Keratinocyte (primary cell): ENCODE results near the gene LPCAT2. TPM values are rescaled to one million over a fixed set of nuclear protein-coding genes. Genes with fewer than 3 reads are reported as not detected.

ENCODE experiments used
- DNase-seq: peaks from one replicate; pipeline ENCODE4 v3.0.0-alpha.2; 2011; ENCODE audit warnings: low read depth, missing footprints, low spot score
- FAIRE-seq: peaks from 2 replicates; lab custom pipeline; 2011; peaks lifted over from hg19 to GRCh38; lab: Jason Lieb, UNC
- H2AFZ ChIP-seq: 2 replicates; pipeline ENCODE4 v1.6.0; 2012; ENCODE audit warnings: low read length, control low read depth, inconsistent platforms; ENCODE audit not compliant: control insufficient read depth
- H3K27ac ChIP-seq: 2 replicates; pipeline ENCODE4 v1.5.1; 2011; ENCODE audit warnings: low read length; ENCODE audit not compliant: control insufficient read depth, insufficient read depth
- H3K27me3 ChIP-seq: 3 replicates; pipeline ENCODE4 v1.6.0; 2011; ENCODE audit warnings: low read length; ENCODE audit not compliant: control insufficient read depth, insufficient read depth; ENCODE audit errors: extremely low read depth
- H3K36me3 ChIP-seq, 2 experiments: 2 replicates in 1 of 2; 3 replicates in 1 of 2; pipeline ENCODE4 v1.5.1; 2011; ENCODE audit warnings: low read length in 2 of 2, mild to moderate bottlenecking in 1 of 2; ENCODE audit not compliant: control insufficient read depth in 2 of 2, insufficient read depth in 2 of 2; ENCODE audit errors: extremely low read depth in 1 of 2
- H3K4me1 ChIP-seq: 3 replicates; pipeline ENCODE4 v1.5.1; 2011; ENCODE audit warnings: low read length; ENCODE audit not compliant: control insufficient read depth, insufficient read depth; ENCODE audit errors: extremely low read depth
- H3K4me2 ChIP-seq: 3 replicates; pipeline ENCODE4 v1.6.0; 2011; ENCODE audit warnings: low read depth, low read length; ENCODE audit not compliant: control insufficient read depth, insufficient read depth; ENCODE audit errors: extremely low read depth
- H3K4me3 ChIP-seq, 3 experiments: fragments of 200-600 bp in 1 of 3; sonication (generic) in 1 of 3; 2 replicates in 2 of 3; 3 replicates in 1 of 3; pipeline ENCODE4 v1.5.1; 2011 to 2016; ENCODE audit warnings: low read length in 3 of 3, mild to moderate bottlenecking in 3 of 3, control low read depth in 2 of 3, inconsistent platforms in 1 of 3, low read depth in 1 of 3, mixed read lengths in 1 of 3, mixed run types in 1 of 3, moderate library complexity in 1 of 3; ENCODE audit not compliant: control insufficient read depth in 2 of 3, insufficient read depth in 2 of 3; ENCODE audit errors: extremely low read depth in 1 of 3
- H3K79me2 ChIP-seq: 2 replicates; pipeline ENCODE4 v1.6.0; 2012; ENCODE audit warnings: low read length; ENCODE audit not compliant: control insufficient read depth, insufficient read depth
- H3K9ac ChIP-seq: 3 replicates; pipeline ENCODE4 v1.6.0; 2011; ENCODE audit warnings: low read length; ENCODE audit not compliant: control insufficient read depth, insufficient read depth; ENCODE audit errors: extremely low read depth
- H3K9me1 ChIP-seq: 3 replicates; pipeline ENCODE4 v1.6.0; 2011; ENCODE audit warnings: low read length; ENCODE audit not compliant: control insufficient read depth, insufficient read depth; ENCODE audit errors: extremely low read depth
- H3K9me3 ChIP-seq: 2 replicates; pipeline ENCODE4 v1.5.1; 2012; ENCODE audit warnings: low read depth, low read length; ENCODE audit not compliant: control insufficient read depth
- H4K20me1 ChIP-seq: 3 replicates; pipeline ENCODE4 v1.6.0; 2011; ENCODE audit warnings: low read length; ENCODE audit not compliant: control insufficient read depth, insufficient read depth; ENCODE audit errors: extremely low read depth
- EZH2 ChIP-seq: IDR thresholded peaks from one replicate; pipeline ENCODE4 v1.6.1; 2012; ENCODE audit warnings: inconsistent platforms, mild to moderate bottlenecking, low read length, moderate library complexity
- dilution Hi-C: fragments of 300-500 bp; cut with MboI; formaldehyde crosslinking; loops from one replicate; pipeline ENCODE4 v1.7.0; 2020; ENCODE audit warnings: low sequenced_read_pairs; ENCODE audit not compliant: extremely low pct_ligation_motif_present
- polyA plus RNA-seq, 5 experiments: library from polyadenylated mRNA; depleted of rRNA in 3 of 5; stranded (reverse) in 3 of 5; stranded (forward) in 1 of 5; unstranded in 1 of 5; fragments of >200 nt; gene quantifications; 1 replicate in 1 of 5; 2 replicates in 3 of 5; 3 replicates in 1 of 5; pipeline versions ENCODE4 v1.2.1 to v1.2.3, GENCODE V29; 2011 to 2012; ENCODE audit warnings: missing spikeins in 2 of 5, low read depth in 1 of 5, low replicate concordance in 1 of 5
- TF ChIP-seq, protein P1 (sequence below), 3 experiments: IDR thresholded peaks in 1 of 3; conservative IDR thresholded peaks in 1 of 3; optimal IDR thresholded peaks in 1 of 3; 2 replicates in 2 of 3; 3 replicates in 1 of 3; pipeline versions ENCODE3 to v1.5.1; 2011; ENCODE audit warnings: low read length in 3 of 3, mild to moderate bottlenecking in 3 of 3, moderate library complexity in 2 of 3, control low read depth in 1 of 3, inconsistent platforms in 1 of 3; ENCODE audit not compliant: insufficient read depth in 2 of 3; ENCODE audit errors: extremely low read depth in 1 of 3

LPCAT2 gene
- polyA plus RNA-seq, 1 donor (not counting 4 experiments of a cell fraction or from before 2014, with no cell fraction given) = 54.4 TPM

GRCh38 chr16:55539488-55539887 is 30.6 kb downstream of the LPCAT2 start:
- peaks cover 16% of the 10 kb centered on the region for H3K4me1 ChIP-seq
- TF ChIP-seq EZH2 = no peak
- TF ChIP-seq, protein P1, sequence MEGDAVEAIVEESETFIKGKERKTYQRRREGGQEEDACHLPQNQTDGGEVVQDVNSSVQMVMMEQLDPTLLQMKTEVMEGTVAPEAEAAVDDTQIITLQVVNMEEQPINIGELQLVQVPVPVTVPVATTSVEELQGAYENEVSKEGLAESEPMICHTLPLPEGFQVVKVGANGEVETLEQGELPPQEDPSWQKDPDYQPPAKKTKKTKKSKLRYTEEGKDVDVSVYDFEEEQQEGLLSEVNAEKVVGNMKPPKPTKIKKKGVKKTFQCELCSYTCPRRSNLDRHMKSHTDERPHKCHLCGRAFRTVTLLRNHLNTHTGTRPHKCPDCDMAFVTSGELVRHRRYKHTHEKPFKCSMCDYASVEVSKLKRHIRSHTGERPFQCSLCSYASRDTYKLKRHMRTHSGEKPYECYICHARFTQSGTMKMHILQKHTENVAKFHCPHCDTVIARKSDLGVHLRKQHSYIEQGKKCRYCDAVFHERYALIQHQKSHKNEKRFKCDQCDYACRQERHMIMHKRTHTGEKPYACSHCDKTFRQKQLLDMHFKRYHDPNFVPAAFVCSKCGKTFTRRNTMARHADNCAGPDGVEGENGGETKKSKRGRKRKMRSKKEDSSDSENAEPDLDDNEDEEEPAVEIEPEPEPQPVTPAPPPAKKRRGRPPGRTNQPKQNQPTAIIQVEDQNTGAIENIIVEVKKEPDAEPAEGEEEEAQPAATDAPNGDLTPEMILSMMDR (optimal IDR thresholded peaks at IDR 0.05 in 1 of 3, IDR thresholded peaks at IDR 0.05 in 1 of 3, conservative IDR thresholded peaks at IDR 0.05 in 1 of 3; ENCODE audit: extremely low read depth in 1 of 3, insufficient read depth in 2 of 3, low read length in 3 of 3) = no peak
- dilution Hi-C loops = no loop called here
- no peaks in the 10 kb centered on the region for H3K9me3 ChIP-seq
- H3K27me3 ChIP-seq = no peaks in the 10 kb centered on the region
- peaks cover 4 to 5% of the 10 kb centered on the region in 2 experiments for H3K36me3 ChIP-seq
- H2AFZ ChIP-seq = no peak overlapping the region
- no peak for DNase-seq
- H3K27ac ChIP-seq = no peak overlapping the region
- H3K9ac ChIP-seq = no peak overlapping the region
- H3K9me1 ChIP-seq = no peaks in the 10 kb centered on the region
- no peak overlapping the region for H3K4me2 ChIP-seq
- no peaks in the 10 kb centered on the region for H3K79me2 ChIP-seq
- no peak overlapping the region for H3K4me3 ChIP-seq
- no peak for FAIRE-seq
- no peaks in the 10 kb centered on the region for H4K20me1 ChIP-seq

DNA sequence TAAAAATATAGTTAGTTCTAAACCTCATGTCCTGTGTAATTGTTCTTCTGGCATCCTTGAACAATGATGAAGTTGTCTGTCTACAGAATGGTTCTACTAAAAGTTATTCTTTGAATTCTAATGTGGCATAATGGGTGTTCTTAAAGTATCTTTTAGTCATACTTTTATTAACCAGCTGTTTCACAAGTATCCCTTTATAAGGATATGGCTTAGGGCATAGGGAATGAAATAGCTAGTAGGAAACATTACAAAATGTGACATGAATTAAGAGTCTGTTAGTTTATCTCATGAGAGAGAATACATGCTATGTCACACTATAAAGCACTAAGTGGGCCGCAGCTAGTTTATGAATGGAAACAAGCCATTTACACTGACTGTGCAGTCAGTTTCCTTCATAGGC is 31.3 kb downstream of the LPCAT2 start:
- no peaks in the 10 kb centered on the region for H4K20me1 ChIP-seq
- H3K9ac ChIP-seq = no peak overlapping the region
- H3K4me1 ChIP-seq = peaks cover 9% of the 10 kb centered on the region
- H3K27me3 ChIP-seq = no peaks in the 10 kb centered on the region
- H3K79me2 ChIP-seq = no peaks in the 10 kb centered on the region
- no peaks in the 10 kb centered on the region for H3K9me3 ChIP-seq
- peaks cover 4 to 5% of the 10 kb centered on the region in 2 experiments for H3K36me3 ChIP-seq
- dilution Hi-C loops = no loop called here
- H3K27ac ChIP-seq = no peak overlapping the region
- no peak for FAIRE-seq
- TF ChIP-seq EZH2 = no peak
- TF ChIP-seq, protein P1 (optimal IDR thresholded peaks at IDR 0.05 in 1 of 3, IDR thresholded peaks at IDR 0.05 in 1 of 3, conservative IDR thresholded peaks at IDR 0.05 in 1 of 3; ENCODE audit: extremely low read depth in 1 of 3, insufficient read depth in 2 of 3, low read length in 3 of 3) = no peak
- DNase-seq = no peak
- no peak overlapping the region for H2AFZ ChIP-seq
- no peaks in the 10 kb centered on the region for H3K9me1 ChIP-seq
- H3K4me3 ChIP-seq = no peak overlapping the region
- H3K4me2 ChIP-seq = no peak overlapping the region
